NCI-H1694 treated with DMSO at 0.1 percent for 48 hours (cell line): ENCODE results near the gene TPD52L2.
"Not testable (repeated sequence)": the region's sequence is repeated elsewhere in the genome, so short reads cannot be mapped to it uniquely, and the experiment has no call there.

Experiments
- DNase-seq: peaks from one replicate; lab custom pipeline; 2025; lab: John Stamatoyannopoulos, UW

Gene TPD52L2

GRCh38 chr20:63895952-63896263, 30.8 kb downstream of the TPD52L2 start:
- DNase-seq: no peak

- no peak for DNase-seq
These were observed 31.4 kb downstream of the TPD52L2 start for GRCh38 chr20:63896264-63897105.

- no peak for DNase-seq
These were observed 33.0 kb downstream of the TPD52L2 start for GRCh38 chr20:63897978-63898561.

- no peak for DNase-seq
These were observed 34.0 kb downstream of the TPD52L2 start for GRCh38 chr20:63898882-63899558.

GRCh38 chr20:63900413-63900812, 35.3 kb downstream of the TPD52L2 start:
- no peak for DNase-seq

- DNase-seq: no peak
These were observed 38.9 kb downstream of the TPD52L2 start for GRCh38 chr20:63903796-63904561.

- no peak for DNase-seq
These were observed 43.1 kb downstream of the TPD52L2 start for GRCh38 chr20:63908008-63908682.

- no peak for DNase-seq
These were observed 46.1 kb downstream of the TPD52L2 start for GRCh38 chr20:63911176-63911575.

- DNase-seq: no peak
These were observed 48.7 kb downstream of the TPD52L2 start for GRCh38 chr20:63913768-63914167.

- DNase-seq: no peak
These were observed 50.4 kb downstream of the TPD52L2 start for GRCh38 chr20:63915471-63915870.

- DNase-seq: not testable (repeated sequence)
These were observed 51.4 kb downstream of the TPD52L2 start for GRCh38 chr20:63916371-63916939.

GRCh38 chr20:63917811-63918210, 52.7 kb downstream of the TPD52L2 start:
- DNase-seq: no peak

GRCh38 chr20:63919130-63919529, 54.1 kb downstream of the TPD52L2 start:
- DNase-seq: no peak

- DNase-seq: no peak
These were observed 55.2 kb downstream of the TPD52L2 start for GRCh38 chr20:63920226-63920625.

- no peak for DNase-seq
These were observed 58.6 kb downstream of the TPD52L2 start for GRCh38 chr20:63923651-63924050.

GRCh38 chr20:63924241-63924640, 59.2 kb downstream of the TPD52L2 start:
- DNase-seq: no peak

GRCh38 chr20:63926298-63926697, 61.2 kb downstream of the TPD52L2 start:
- DNase-seq: no peak

- no peak for DNase-seq
These were observed 64.0 kb downstream of the TPD52L2 start for GRCh38 chr20:63929071-63929470.

GRCh38 chr20:63929473-63929883, 64.4 kb downstream of the TPD52L2 start:
- DNase-seq: not testable (repeated sequence)

GRCh38 chr20:63930971-63931553, 66.0 kb downstream of the TPD52L2 start:
- DNase-seq: no peak

GRCh38 chr20:63931735-63932134, 66.7 kb downstream of the TPD52L2 start:
- no peak for DNase-seq
